Fibroblast of the aortic adventitia (primary cell): ENCODE results near the gene LRMDA. TPM values are rescaled to one million over a fixed set of nuclear protein-coding genes. Genes with fewer than 3 reads are reported as not detected.

Experiments
- DNase-seq: peaks from one replicate; pipeline ENCODE4 v3.0.0-alpha.2; 2010; ENCODE audit warnings: low read depth
- H3K4me3 ChIP-seq: 2 replicates; pipeline ENCODE4 v1.5.1; 2011; ENCODE audit warnings: low read depth, mild to moderate bottlenecking, control low read depth, low read length, moderate library complexity
- CTCF ChIP-seq: IDR thresholded peaks from 2 replicates; pipeline ENCODE4 v1.5.1; 2011; ENCODE audit warnings: mild to moderate bottlenecking, low read length, control low read depth, inconsistent platforms; ENCODE audit not compliant: insufficient read depth
- total RNA-seq: library from RNA; depleted of rRNA; stranded (reverse); fragments of >200 nt; gene quantifications from 2 replicates; pipeline ENCODE4 v1.2.3, GENCODE V29; 2012; ENCODE audit warnings: low replicate concordance

The LRMDA gene
- total RNA-seq, 1 donor = 6.3 TPM

- no peak for TF ChIP-seq CTCF
- no peak overlapping the region for H3K4me3 ChIP-seq
- no peak for DNase-seq
These were observed 717.8 kb downstream of the LRMDA start for GRCh38 chr10:76149182-76149581.

GRCh38 chr10:76149602-76150138 lies 718.2 kb downstream of the LRMDA start:
- TF ChIP-seq CTCF = no peak
- DNase-seq = no peak
- H3K4me3 ChIP-seq = no peak overlapping the region

- no peak overlapping the region for H3K4me3 ChIP-seq
- no peak for DNase-seq
- no peak for TF ChIP-seq CTCF
These were observed 718.9 kb downstream of the LRMDA start for GRCh38 chr10:76150139-76150875.

GRCh38 chr10:76150876-76151288 lies 719.5 kb downstream of the LRMDA start:
- TF ChIP-seq CTCF = no peak
- no peak for DNase-seq
- no peak overlapping the region for H3K4me3 ChIP-seq

- DNase-seq = no peak
These were observed 720.8 kb downstream of the LRMDA start for GRCh38 chr10:76152186-76152585.

GRCh38 chr10:76155961-76156360 lies 724.5 kb downstream of the LRMDA start:
- TF ChIP-seq CTCF = no peak
- no peak for DNase-seq

More at GRCh38 chr10:76152186-76152585, 720.8 kb downstream of the LRMDA start:
- no peak overlapping the region for H3K4me3 ChIP-seq
- no peak for TF ChIP-seq CTCF

More at GRCh38 chr10:76155961-76156360, 724.5 kb downstream of the LRMDA start:
- H3K4me3 ChIP-seq = no peak overlapping the region
